Measurements from ENCODE around the gene JUNB.

The JUNB gene

DNA sequence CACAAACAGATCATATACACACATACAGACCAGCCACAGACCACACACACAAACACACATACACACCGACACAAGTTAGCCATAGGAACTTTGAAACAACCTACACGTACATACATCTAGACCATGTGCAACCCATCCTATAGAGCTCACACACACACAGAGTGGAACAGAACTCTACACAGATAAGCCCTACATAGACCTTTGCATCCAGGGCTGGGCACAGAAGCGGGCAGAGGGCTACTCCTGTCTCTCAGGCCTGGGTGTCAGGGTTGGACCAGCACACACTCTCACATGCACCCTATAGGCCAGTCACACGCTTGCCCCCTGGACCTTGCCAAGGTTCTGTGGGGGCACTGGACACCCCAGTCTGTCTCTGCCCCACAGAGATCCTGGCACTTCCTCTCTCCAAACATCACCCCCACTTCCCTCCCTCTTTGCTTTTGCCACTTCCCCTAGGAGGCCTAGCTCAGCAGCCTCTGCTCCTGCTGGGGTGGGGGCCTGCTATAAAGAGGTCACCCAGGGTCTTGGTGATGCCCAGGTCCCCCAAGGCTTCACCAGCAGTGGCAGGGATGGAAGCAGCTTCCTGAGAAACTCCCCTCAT is 5.8 kb upstream of the JUNB start:
- no peaks in the 10 kb centered on the region for H3K27me3 ChIP-seq (replicated peaks; ENCODE audit: insufficient read depth, low read length)
- no peaks in the 10 kb centered on the region for H4K20me1 ChIP-seq (ENCODE audit: insufficient read depth, low read length)
- no peaks in the 10 kb centered on the region for H3K36me3 ChIP-seq (replicated peaks; ENCODE audit: insufficient read depth, low read length)
- DNase-seq: no peak
- H2AFZ ChIP-seq (ENCODE audit: low read length): no peak overlapping the region
- no peaks in the 10 kb centered on the region for H3K9me2 ChIP-seq (replicated peaks; ENCODE audit: insufficient read depth, low read length)
- TF ChIP-seq, protein P1, sequence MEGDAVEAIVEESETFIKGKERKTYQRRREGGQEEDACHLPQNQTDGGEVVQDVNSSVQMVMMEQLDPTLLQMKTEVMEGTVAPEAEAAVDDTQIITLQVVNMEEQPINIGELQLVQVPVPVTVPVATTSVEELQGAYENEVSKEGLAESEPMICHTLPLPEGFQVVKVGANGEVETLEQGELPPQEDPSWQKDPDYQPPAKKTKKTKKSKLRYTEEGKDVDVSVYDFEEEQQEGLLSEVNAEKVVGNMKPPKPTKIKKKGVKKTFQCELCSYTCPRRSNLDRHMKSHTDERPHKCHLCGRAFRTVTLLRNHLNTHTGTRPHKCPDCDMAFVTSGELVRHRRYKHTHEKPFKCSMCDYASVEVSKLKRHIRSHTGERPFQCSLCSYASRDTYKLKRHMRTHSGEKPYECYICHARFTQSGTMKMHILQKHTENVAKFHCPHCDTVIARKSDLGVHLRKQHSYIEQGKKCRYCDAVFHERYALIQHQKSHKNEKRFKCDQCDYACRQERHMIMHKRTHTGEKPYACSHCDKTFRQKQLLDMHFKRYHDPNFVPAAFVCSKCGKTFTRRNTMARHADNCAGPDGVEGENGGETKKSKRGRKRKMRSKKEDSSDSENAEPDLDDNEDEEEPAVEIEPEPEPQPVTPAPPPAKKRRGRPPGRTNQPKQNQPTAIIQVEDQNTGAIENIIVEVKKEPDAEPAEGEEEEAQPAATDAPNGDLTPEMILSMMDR (IDR thresholded peaks at IDR 0.05; ENCODE audit: low read length): no peak
- TF ChIP-seq EZH2phosphoT487 (IDR thresholded peaks at IDR 0.05; ENCODE audit: low read length): no peak
- no peak for TF ChIP-seq EZH2 (optimal IDR thresholded peaks at IDR 0.05; ENCODE audit: low read depth, low read length)
- no peak overlapping the region for H3K4me2 ChIP-seq (ENCODE audit: low read depth, low read length)
- no peak overlapping the region for H3K9ac ChIP-seq (ENCODE audit: low read length)
- H3F3A ChIP-seq (ENCODE audit: insufficient read depth, low read length): peaks cover 30% of the 10 kb centered on the region
- H3K9me3 ChIP-seq (replicated peaks; ENCODE audit: insufficient read depth, low read length): no peaks in the 10 kb centered on the region
- H3K4me3 ChIP-seq (ENCODE audit: low read length): no peak overlapping the region
- peaks cover 22% of the 10 kb centered on the region for H3K4me1 ChIP-seq (ENCODE audit: low read length)
- H3K27ac ChIP-seq (ENCODE audit: low read length): no peak overlapping the region
- no peaks in the 10 kb centered on the region for H3K79me2 ChIP-seq (ENCODE audit: low read length)

DNA sequence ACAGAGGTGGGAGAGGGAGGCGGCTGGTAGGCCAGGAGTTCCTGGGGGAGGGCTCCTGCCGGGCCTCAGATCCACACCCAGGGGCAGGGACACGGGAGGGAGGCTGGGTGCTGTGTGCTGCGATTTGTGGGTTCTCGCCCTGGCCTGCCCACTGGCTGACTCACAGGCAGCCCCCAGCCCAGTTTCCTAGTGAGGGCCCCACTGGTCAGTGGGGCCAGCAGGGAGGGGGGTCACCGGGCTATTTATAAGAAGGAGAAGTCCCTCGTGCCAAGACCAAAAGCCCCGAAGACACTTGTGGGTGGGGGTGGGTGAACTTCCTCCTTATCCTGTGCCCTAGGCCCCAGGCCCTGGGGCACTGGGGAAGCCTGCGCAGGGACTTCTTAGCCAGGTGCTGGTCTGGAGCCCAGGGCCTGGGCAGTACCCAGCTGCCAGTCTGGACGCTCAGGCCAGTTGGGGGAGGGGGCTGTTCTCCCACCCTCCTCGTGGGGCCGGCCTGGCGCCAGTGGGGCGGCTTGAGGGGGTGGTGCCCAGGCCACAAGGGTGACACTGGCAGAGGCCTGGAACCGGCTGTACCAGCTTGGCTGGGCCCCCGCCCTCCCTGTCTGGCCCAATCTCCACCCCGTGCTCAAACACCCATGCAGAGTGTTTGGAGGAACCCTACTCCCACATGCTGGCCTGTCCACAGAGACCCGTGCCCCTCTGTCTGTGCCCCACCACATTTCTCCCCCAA is 5.0 kb upstream of the JUNB start:
- Histone ChIP-seq H3K9me3 (replicated peaks; ENCODE audit: insufficient read depth, low read length) (no peaks in the 10 kb centered on the region), H3K79me2 (ENCODE audit: low read length) (no peaks in the 10 kb centered on the region), H3K27ac (ENCODE audit: low read length) (no peak overlapping the region), H2AFZ (ENCODE audit: low read length) (no peak overlapping the region), H3K27me3 (replicated peaks; ENCODE audit: insufficient read depth, low read length) (no peaks in the 10 kb centered on the region), H3K9me2 (replicated peaks; ENCODE audit: insufficient read depth, low read length) (no peaks in the 10 kb centered on the region), H3F3A (ENCODE audit: insufficient read depth, low read length) (peaks cover 36% of the 10 kb centered on the region), H3K4me2 (ENCODE audit: low read depth, low read length) (no peak overlapping the region), H4K20me1 (ENCODE audit: insufficient read depth, low read length) (no peaks in the 10 kb centered on the region), H3K4me1 (ENCODE audit: low read length) (peaks cover 28% of the 10 kb centered on the region), H3K9ac (ENCODE audit: low read length) (no peak overlapping the region), H3K36me3 (replicated peaks; ENCODE audit: insufficient read depth, low read length) (no peaks in the 10 kb centered on the region), H3K4me3 (ENCODE audit: low read length) (no peak overlapping the region)
- DNase-seq: no peak
- no peak for TF ChIP-seq EZH2 (optimal IDR thresholded peaks at IDR 0.05; ENCODE audit: low read depth, low read length)
- TF ChIP-seq, protein P1 (IDR thresholded peaks at IDR 0.05; ENCODE audit: low read length): no peak
- TF ChIP-seq EZH2phosphoT487 (IDR thresholded peaks at IDR 0.05; ENCODE audit: low read length): no peak

DNA sequence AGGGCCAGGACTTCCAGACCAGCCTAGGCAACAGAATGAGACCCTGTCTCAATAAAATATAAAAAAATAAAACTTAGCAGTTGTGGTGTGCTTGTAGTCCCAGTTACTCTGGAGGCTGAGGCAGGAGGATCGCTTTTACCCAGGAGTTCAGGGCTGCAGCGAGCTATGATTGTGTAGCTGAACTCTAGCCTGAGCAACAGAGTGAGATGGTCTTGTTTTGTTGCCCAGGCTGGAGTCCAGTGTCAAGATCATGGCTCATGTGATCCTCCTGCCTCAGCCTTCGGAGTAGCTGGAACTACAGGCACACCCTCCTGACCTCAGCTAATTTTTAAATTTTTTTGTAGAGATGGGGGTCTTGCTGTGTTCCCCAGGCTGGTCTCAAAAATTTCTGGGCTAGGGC is 4.3 kb upstream of the JUNB start:
- Histone ChIP-seq H3K79me2 (ENCODE audit: low read length) (peaks cover 4% of the 10 kb centered on the region), H4K20me1 (ENCODE audit: insufficient read depth, low read length) (no peaks in the 10 kb centered on the region), H2AFZ (ENCODE audit: low read length) (no peak overlapping the region), H3K4me1 (ENCODE audit: low read length) (peaks cover 28% of the 10 kb centered on the region), H3K9me3 (replicated peaks; ENCODE audit: insufficient read depth, low read length) (no peaks in the 10 kb centered on the region), H3K4me2 (ENCODE audit: low read depth, low read length) (no peak overlapping the region), H3K4me3 (ENCODE audit: low read length) (no peak overlapping the region), H3K9me2 (replicated peaks; ENCODE audit: insufficient read depth, low read length) (no peaks in the 10 kb centered on the region), H3K27ac (ENCODE audit: low read length) (no peak overlapping the region), H3K9ac (ENCODE audit: low read length) (no peak overlapping the region), H3F3A (ENCODE audit: insufficient read depth, low read length) (peaks cover 38% of the 10 kb centered on the region), H3K36me3 (replicated peaks; ENCODE audit: insufficient read depth, low read length) (no peaks in the 10 kb centered on the region), H3K27me3 (replicated peaks; ENCODE audit: insufficient read depth, low read length) (no peaks in the 10 kb centered on the region)
- DNase-seq: no peak
- TF ChIP-seq EZH2 (optimal IDR thresholded peaks at IDR 0.05; ENCODE audit: low read depth, low read length): no peak
- no peak for TF ChIP-seq EZH2phosphoT487 (IDR thresholded peaks at IDR 0.05; ENCODE audit: low read length)
- TF ChIP-seq, protein P1 (IDR thresholded peaks at IDR 0.05; ENCODE audit: low read length): no peak
